ENCODE data around the gene RAP2B. TPM values are rescaled to one million over a fixed set of nuclear protein-coding genes. Genes with fewer than 3 reads are reported as not detected.

The RAP2B gene
- total and polyA plus RNA-seq, 2 of the 13 experiments (the other 11 are each of a cell fraction or from before 2014, with no cell fraction given): 6.4 to 7.1 TPM

DNA sequence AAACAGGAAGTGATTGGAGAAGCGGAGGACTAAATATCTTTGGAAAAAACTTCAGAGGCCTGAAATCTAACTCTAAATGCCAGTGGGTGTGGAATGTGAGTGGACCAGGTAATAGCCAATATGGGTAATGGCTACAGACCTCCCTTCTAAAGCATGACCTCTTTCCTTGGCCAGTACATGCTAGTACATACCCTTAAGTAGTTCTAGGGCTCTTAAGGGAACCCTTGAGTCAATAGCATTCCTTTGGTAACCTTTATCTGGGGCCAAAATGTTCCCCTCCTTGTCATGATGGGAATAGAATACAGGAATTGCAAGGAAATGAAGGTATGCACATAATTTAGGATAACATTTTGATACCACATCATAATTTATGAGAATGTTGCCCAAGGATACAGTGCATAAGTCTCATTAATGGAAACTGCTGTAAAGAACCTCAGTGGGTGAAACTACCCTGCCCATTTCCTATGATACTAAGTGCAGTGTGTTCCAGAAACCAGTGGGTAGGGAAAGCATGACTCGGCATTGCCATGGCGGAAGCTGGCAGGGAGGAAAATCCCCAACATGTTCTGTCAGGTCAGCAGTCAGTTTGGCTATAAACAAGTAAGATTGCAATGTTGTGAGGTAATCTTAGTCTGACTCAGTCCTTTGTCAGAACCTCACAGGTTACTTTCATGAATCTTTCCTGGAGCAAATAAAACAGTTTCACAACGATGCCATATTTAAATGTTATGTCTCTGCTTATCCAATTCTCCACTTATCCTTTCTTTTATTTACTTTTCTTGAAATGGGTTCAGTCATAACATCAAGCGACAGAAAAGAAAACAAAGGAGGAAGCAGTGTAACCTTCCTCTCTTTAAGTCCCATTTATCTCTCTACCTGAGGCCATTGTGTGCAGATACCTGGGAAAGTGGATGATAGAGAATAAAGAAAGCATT is 23.5 kb upstream of the RAP2B start (continued):
- TF ChIP-seq ZNF556 (CRISPR knock-in tag; IDR thresholded peaks at IDR 0.05; ENCODE audit: borderline replicate concordance) (peak; percentile 36; the same call in 1 of the 2 replicates), ATF7 (IDR thresholded peaks at IDR 0.05) (peak; percentile 84), ATF7 (CRISPR knock-in tag; IDR thresholded peaks at IDR 0.05) (peak; percentile 90), CC2D1A (CRISPR knock-in tag; IDR thresholded peaks at IDR 0.05) (no peak), KIAA2018 (CRISPR knock-in tag; IDR thresholded peaks at IDR 0.05; ENCODE audit: borderline replicate concordance) (no peak), ZNF773 (CRISPR knock-in tag; IDR thresholded peaks at IDR 0.05; ENCODE audit: borderline replicate concordance) (no peak), ZFP37 (CRISPR knock-in tag; IDR thresholded peaks at IDR 0.05; ENCODE audit: borderline replicate concordance) (no peak), ZNF101 (CRISPR knock-in tag; IDR thresholded peaks at IDR 0.05; ENCODE audit: borderline replicate concordance, low read depth) (no peak), SP2 (CRISPR knock-in tag; IDR thresholded peaks at IDR 0.05) (no peak), YY1 (IDR thresholded peaks at IDR 0.05; ENCODE audit: insufficient read depth, insufficient replicate concordance, low read depth, low read length) (peak; percentile 56), IRF9 (CRISPR knock-in tag; IDR thresholded peaks at IDR 0.05; ENCODE audit: borderline replicate concordance) (no peak), KLF13 (CRISPR knock-in tag; IDR thresholded peaks at IDR 0.05) (no peak), PRMT3 (CRISPR knock-in tag; IDR thresholded peaks at IDR 0.05; ENCODE audit: borderline replicate concordance, low read depth) (no peak), ZNF143 (CRISPR knock-in tag; IDR thresholded peaks at IDR 0.05) (no peak), ZFP62 (CRISPR knock-in tag; IDR thresholded peaks at IDR 0.05) (no peak), GTF2F1 (IDR thresholded peaks at IDR 0.05; ENCODE audit: low read length) (no peak), ZNF567 (CRISPR knock-in tag; IDR thresholded peaks at IDR 0.05; ENCODE audit: borderline replicate concordance) (no peak)
- TF ChIP-seq, protein P1, sequence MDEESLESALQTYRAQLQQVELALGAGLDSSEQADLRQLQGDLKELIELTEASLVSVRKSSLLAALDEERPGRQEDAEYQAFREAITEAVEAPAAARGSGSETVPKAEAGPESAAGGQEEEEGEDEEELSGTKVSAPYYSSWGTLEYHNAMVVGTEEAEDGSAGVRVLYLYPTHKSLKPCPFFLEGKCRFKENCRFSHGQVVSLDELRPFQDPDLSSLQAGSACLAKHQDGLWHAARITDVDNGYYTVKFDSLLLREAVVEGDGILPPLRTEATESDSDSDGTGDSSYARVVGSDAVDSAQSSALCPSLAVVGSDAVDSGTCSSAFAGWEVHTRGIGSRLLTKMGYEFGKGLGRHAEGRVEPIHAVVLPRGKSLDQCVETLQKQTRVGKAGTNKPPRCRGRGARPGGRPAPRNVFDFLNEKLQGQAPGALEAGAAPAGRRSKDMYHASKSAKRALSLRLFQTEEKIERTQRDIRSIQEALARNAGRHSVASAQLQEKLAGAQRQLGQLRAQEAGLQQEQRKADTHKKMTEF (CRISPR knock-in tag; IDR thresholded peaks at IDR 0.05): peak; percentile 92; the same call in 1 of the 2 replicates
